ENCODE data around the gene GID8. TPM values are rescaled to one million over a fixed set of nuclear protein-coding genes. Genes with fewer than 3 reads are reported as not detected.

The GID8 gene
- total and polyA plus RNA-seq, 2 of the 13 experiments (the other 11 are each of a cell fraction or from before 2014, with no cell fraction given) = 39.6 to 59.8 TPM

DNA sequence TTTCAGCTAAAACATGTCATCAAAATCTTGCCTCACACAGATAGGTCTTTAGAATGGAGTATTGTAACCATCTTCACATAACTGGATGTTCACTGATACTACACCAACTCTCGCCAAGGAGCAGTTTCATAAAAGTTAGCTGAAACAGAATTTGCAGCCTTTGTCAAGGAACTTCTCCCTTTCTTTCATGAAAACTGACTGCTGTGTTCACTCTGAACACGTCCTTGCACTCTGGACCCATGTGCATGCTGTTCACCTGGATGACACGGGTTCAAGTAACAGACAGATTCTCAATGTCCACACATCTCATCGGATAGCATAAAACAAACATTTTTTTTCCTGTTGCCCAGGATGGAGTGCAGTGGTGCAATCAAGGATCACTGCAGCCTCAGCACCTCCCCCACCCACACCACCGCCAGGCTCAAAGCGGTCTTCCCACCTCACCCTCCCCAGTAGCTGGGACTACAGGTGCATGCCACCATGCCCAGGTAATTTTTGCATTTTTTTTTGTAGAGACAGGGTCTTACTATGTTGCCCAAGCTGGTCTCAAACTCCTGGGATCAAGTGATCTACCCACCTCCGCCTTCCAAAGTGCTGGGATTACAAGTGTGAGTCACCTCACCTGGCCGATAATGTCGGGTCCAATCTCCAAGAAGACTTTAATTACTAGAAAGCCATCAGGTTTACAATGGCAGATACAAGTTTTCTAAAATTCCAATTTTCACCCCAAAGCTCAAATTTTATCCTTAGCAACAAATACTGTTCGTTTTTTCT lies 21.1 kb upstream of the GID8 start (continued):
- peak; percentile 44; the same call in 1 of the 2 replicates for TF ChIP-seq TSC22D2 (CRISPR knock-in tag; IDR thresholded peaks at IDR 0.05; ENCODE audit: borderline replicate concordance)
- peak; percentile 82; the same call in 1 of the 2 replicates for TF ChIP-seq NR2F2 (IDR thresholded peaks at IDR 0.05; ENCODE audit: borderline replicate concordance, low read depth)
- peak; percentile 98 for TF ChIP-seq RXRB (CRISPR knock-in tag; IDR thresholded peaks at IDR 0.05; ENCODE audit: borderline replicate concordance)
- TF ChIP-seq TOPORS (CRISPR knock-in tag; IDR thresholded peaks at IDR 0.05) = peak; percentile 97
- TF ChIP-seq PHF8 (CRISPR knock-in tag; IDR thresholded peaks at IDR 0.05) = peak; percentile 64; the same call in 1 of the 2 replicates
- peak; percentile 81 for TF ChIP-seq ZFX (CRISPR knock-in tag; IDR thresholded peaks at IDR 0.05; ENCODE audit: low read depth)
- TF ChIP-seq MTERF4 (CRISPR knock-in tag; IDR thresholded peaks at IDR 0.05) = peak; percentile 72; the same call in 1 of the 2 replicates
- peak; percentile 75 for TF ChIP-seq DRAP1 (CRISPR knock-in tag; IDR thresholded peaks at IDR 0.05)
- peak; percentile 63; the same call in 1 of the 2 replicates for TF ChIP-seq NFIC (IDR thresholded peaks at IDR 0.05; ENCODE audit: low read length)
- TF ChIP-seq ZNF329 (CRISPR knock-in tag; IDR thresholded peaks at IDR 0.05; ENCODE audit: low read depth) = peak; percentile 77; the same call in 1 of the 2 replicates
- no peak for TF ChIP-seq ZBTB46 (CRISPR knock-in tag; IDR thresholded peaks at IDR 0.05; ENCODE audit: borderline replicate concordance)
- TF ChIP-seq, protein P1, sequence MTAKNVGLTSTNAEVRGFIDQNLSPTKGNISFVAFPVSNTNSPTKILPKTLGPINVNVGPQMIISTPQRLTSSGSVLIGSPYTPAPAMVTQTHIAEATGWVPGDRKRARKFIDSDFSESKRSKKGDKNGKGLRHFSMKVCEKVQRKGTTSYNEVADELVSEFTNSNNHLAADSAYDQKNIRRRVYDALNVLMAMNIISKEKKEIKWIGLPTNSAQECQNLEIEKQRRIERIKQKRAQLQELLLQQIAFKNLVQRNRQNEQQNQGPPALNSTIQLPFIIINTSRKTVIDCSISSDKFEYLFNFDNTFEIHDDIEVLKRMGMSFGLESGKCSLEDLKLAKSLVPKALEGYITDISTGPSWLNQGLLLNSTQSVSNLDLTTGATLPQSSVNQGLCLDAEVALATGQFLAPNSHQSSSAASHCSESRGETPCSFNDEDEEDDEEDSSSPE (CRISPR knock-in tag; IDR thresholded peaks at IDR 0.05) = peak; percentile 44
- TF ChIP-seq SAP130 (CRISPR knock-in tag; IDR thresholded peaks at IDR 0.05; ENCODE audit: low read depth) = peak; percentile 99
- TF ChIP-seq, protein P2, sequence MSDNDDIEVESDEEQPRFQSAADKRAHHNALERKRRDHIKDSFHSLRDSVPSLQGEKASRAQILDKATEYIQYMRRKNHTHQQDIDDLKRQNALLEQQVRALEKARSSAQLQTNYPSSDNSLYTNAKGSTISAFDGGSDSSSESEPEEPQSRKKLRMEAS (IDR thresholded peaks at IDR 0.05) = peak; percentile 94
- 0 out of 2 replicates have a peak, but pooled peaks have one; percentile 22 for TF ChIP-seq ZNF776 (CRISPR knock-in tag; IDR thresholded peaks at IDR 0.05)
- TF ChIP-seq IKZF4 (CRISPR knock-in tag; IDR thresholded peaks at IDR 0.05; ENCODE audit: borderline replicate concordance, low read depth, not compliant biosample characterization) = peak; percentile 69
- peak; percentile 70; the same call in 1 of the 2 replicates for TF ChIP-seq YEATS2 (CRISPR knock-in tag; IDR thresholded peaks at IDR 0.05; ENCODE audit: borderline replicate concordance)
- TF ChIP-seq, protein P3, sequence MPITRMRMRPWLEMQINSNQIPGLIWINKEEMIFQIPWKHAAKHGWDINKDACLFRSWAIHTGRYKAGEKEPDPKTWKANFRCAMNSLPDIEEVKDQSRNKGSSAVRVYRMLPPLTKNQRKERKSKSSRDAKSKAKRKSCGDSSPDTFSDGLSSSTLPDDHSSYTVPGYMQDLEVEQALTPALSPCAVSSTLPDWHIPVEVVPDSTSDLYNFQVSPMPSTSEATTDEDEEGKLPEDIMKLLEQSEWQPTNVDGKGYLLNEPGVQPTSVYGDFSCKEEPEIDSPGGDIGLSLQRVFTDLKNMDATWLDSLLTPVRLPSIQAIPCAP (CRISPR knock-in tag; IDR thresholded peaks at IDR 0.05; ENCODE audit: low read depth) = no peak; the same call in 1 of the 2 replicates
- peak; percentile 89 for TF ChIP-seq GFI1 (CRISPR knock-in tag; IDR thresholded peaks at IDR 0.05; ENCODE audit: borderline replicate concordance)
- TF ChIP-seq, protein P4, sequence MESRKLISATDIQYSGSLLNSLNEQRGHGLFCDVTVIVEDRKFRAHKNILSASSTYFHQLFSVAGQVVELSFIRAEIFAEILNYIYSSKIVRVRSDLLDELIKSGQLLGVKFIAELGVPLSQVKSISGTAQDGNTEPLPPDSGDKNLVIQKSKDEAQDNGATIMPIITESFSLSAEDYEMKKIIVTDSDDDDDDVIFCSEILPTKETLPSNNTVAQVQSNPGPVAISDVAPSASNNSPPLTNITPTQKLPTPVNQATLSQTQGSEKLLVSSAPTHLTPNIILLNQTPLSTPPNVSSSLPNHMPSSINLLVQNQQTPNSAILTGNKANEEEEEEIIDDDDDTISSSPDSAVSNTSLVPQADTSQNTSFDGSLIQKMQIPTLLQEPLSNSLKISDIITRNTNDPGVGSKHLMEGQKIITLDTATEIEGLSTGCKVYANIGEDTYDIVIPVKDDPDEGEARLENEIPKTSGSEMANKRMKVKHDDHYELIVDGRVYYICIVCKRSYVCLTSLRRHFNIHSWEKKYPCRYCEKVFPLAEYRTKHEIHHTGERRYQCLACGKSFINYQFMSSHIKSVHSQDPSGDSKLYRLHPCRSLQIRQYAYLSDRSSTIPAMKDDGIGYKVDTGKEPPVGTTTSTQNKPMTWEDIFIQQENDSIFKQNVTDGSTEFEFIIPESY (CRISPR knock-in tag; IDR thresholded peaks at IDR 0.05) = peak; percentile 80
- TF ChIP-seq ZNF567 (CRISPR knock-in tag; IDR thresholded peaks at IDR 0.05; ENCODE audit: borderline replicate concordance) = peak; percentile 94; the same call in 1 of the 2 replicates
